CD14-positive monocyte (primary cell): ENCODE results near the gene MAP7D1. TPM values are rescaled to one million over a fixed set of nuclear protein-coding genes. Genes with fewer than 3 reads are reported as not detected.

Experiments
- DNase-seq, 3 donors: peaks; one replicate each; pipeline ENCODE4 v3.0.0-alpha.2; 2011 to 2022
- H2AFZ ChIP-seq: 2 replicates; pipeline ENCODE4 v1.6.0; 2012; ENCODE audit warnings: mild to moderate bottlenecking, low read depth, low read length, inconsistent platforms; ENCODE audit not compliant: insufficient read depth, poor library complexity, severe bottlenecking
- H3K27ac ChIP-seq, 2 donors: 1 replicate in 1 of 2; 2 replicates in 1 of 2; pipeline ENCODE4 v1.5.1; 2012 to 2013; ENCODE audit warnings: low read length in 2 of 2, control low read depth in 1 of 2, inconsistent platforms in 1 of 2, low read depth in 1 of 2, mild to moderate bottlenecking in 1 of 2
- H3K27me3 ChIP-seq, 2 donors: one replicate each; pipeline versions ENCODE4 v1.6.0 to v1.6.1; 2011 to 2013; ENCODE audit warnings: low read length in 2 of 2; ENCODE audit not compliant: control insufficient read depth in 2 of 2, insufficient read depth in 2 of 2
- H3K36me3 ChIP-seq, 2 donors: replicated peaks in 1 of 2; 1 replicate in 1 of 2; 2 replicates in 1 of 2; pipeline versions ENCODE4 v1.5.1 to v1.6.1; 2012 to 2013; ENCODE audit warnings: low read length in 2 of 2, control low read depth in 1 of 2, inconsistent platforms in 1 of 2, mild to moderate bottlenecking in 1 of 2; ENCODE audit not compliant: insufficient read depth in 2 of 2, control insufficient read depth in 1 of 2
- H3K4me1 ChIP-seq, 2 donors: 1 replicate in 1 of 2; 2 replicates in 1 of 2; pipeline versions ENCODE4 v1.5.1 to v1.6.1; 2012 to 2013; ENCODE audit warnings: low read length in 2 of 2, control low read depth in 1 of 2, inconsistent platforms in 1 of 2, mild to moderate bottlenecking in 1 of 2, moderate library complexity in 1 of 2; ENCODE audit not compliant: insufficient read depth in 2 of 2, control insufficient read depth in 1 of 2
- H3K4me2 ChIP-seq: replicated peaks from 2 replicates; pipeline ENCODE3; 2012; ENCODE audit warnings: low read length, moderate library complexity, mild to moderate bottlenecking; ENCODE audit not compliant: poor library complexity, severe bottlenecking; ENCODE audit errors: extremely low read depth
- H3K4me3 ChIP-seq, 3 experiments: fragments of 200-600 bp in 1 of 3; sonication (generic) in 1 of 3; replicated peaks in 1 of 3; 1 replicate in 2 of 3; 2 replicates in 1 of 3; pipeline ENCODE4 v1.5.1; 2011 to 2013; ENCODE audit warnings: low read length in 3 of 3, mild to moderate bottlenecking in 3 of 3, control low read depth in 2 of 3, low read depth in 2 of 3, inconsistent platforms in 1 of 3, moderate library complexity in 1 of 3
- H3K79me2 ChIP-seq: 2 replicates; pipeline ENCODE4 v1.6.0; 2012; ENCODE audit warnings: mild to moderate bottlenecking, control low read depth, inconsistent platforms, low read length, moderate library complexity; ENCODE audit not compliant: insufficient read depth
- H3K9ac ChIP-seq: 2 replicates; pipeline ENCODE4 v1.6.0; 2017; ENCODE audit warnings: low read length, mild to moderate bottlenecking; ENCODE audit not compliant: insufficient read depth, poor library complexity, severe bottlenecking
- H3K9me3 ChIP-seq, 2 donors: replicated peaks in 1 of 2; 1 replicate in 1 of 2; 2 replicates in 1 of 2; pipeline versions ENCODE4 v1.5.1 to v1.6.1; 2012 to 2013; ENCODE audit warnings: low read length in 2 of 2, control low read depth in 1 of 2; ENCODE audit not compliant: control insufficient read depth in 1 of 2, insufficient read depth in 1 of 2
- H4K20me1 ChIP-seq: 2 replicates; pipeline ENCODE4 v1.6.0; 2012; ENCODE audit warnings: mild to moderate bottlenecking, low read length, control low read depth, moderate library complexity; ENCODE audit not compliant: insufficient read depth
- H3K27ac Mint-ChIP-seq, 7 donors: one replicate each; pipeline ENCODE4 v1.8.0; 2020; ENCODE audit warnings: mild to moderate bottlenecking in 7 of 7, mixed read lengths in 7 of 7, moderate library complexity in 6 of 7, inconsistent platforms in 2 of 7
- H3K27me3 Mint-ChIP-seq, 3 donors: one replicate each; pipeline ENCODE4 v1.8.0; 2021 to 2022; ENCODE audit warnings: low read depth in 3 of 3, mild to moderate bottlenecking in 3 of 3, mixed read lengths in 3 of 3, moderate library complexity in 3 of 3, inconsistent platforms in 1 of 3
- H3K36me3 Mint-ChIP-seq, 2 donors: one replicate each; pipeline ENCODE4 v1.8.0; 2020; ENCODE audit warnings: mixed read lengths in 2 of 2, inconsistent platforms in 1 of 2, mild to moderate bottlenecking in 1 of 2
- H3K4me1 Mint-ChIP-seq: one replicate; pipeline ENCODE4 v1.8.0; 2020; ENCODE audit warnings: mild to moderate bottlenecking, mixed read lengths
- H3K4me3 Mint-ChIP-seq, 2 donors: one replicate each; pipeline ENCODE4 v1.8.0; 2020; ENCODE audit warnings: mild to moderate bottlenecking in 2 of 2, mixed read lengths in 2 of 2, moderate library complexity in 1 of 2
- H3K9me3 Mint-ChIP-seq, 7 donors: one replicate each; pipeline ENCODE4 v1.8.0; 2020 to 2022; ENCODE audit warnings: mixed read lengths in 7 of 7, mild to moderate bottlenecking in 6 of 7, moderate library complexity in 6 of 7, inconsistent platforms in 2 of 7
- WGBS: methylation state at CpG from one replicate; pipeline ENCODE4 v1.1.5; 2013; ENCODE audit warnings: missing lambda C conversion rate; ENCODE audit not compliant: insufficient coverage; 5-methylcytosine and 5-hydroxymethylcytosine counted together
- intact Hi-C, 2 donors: fragments of 100-400 bp; cut with micrococcal nuclease; formaldehyde crosslinking; loops; one replicate each; pipeline versions ENCODE4 v1.15.0 to v1.15.1; 2023
- polyA plus RNA-seq, 3 donors: library from polyadenylated mRNA; depleted of rRNA in 1 of 3; unstranded in 2 of 3; stranded (reverse) in 1 of 3; fragments of 300-500 nt in 2 of 3; fragments of >200 nt in 1 of 3; fragmentation: Illumina TruSeq in 2 of 3; gene quantifications; 1 replicate in 2 of 3; 2 replicates in 1 of 3; pipeline ENCODE4 v1.2.3, GENCODE V29; 2012 to 2021
- TF ChIP-seq, protein P1 (sequence below): fragments of 200-600 bp; IDR thresholded peaks from one replicate; pipeline ENCODE4 v1.8.0; 2022; ENCODE audit warnings: antibody characterized with exemption, mild to moderate bottlenecking

Gene MAP7D1
- polyA plus RNA-seq, 3 donors, result 12.3 to 153 (median 13.6) TPM

DNA sequence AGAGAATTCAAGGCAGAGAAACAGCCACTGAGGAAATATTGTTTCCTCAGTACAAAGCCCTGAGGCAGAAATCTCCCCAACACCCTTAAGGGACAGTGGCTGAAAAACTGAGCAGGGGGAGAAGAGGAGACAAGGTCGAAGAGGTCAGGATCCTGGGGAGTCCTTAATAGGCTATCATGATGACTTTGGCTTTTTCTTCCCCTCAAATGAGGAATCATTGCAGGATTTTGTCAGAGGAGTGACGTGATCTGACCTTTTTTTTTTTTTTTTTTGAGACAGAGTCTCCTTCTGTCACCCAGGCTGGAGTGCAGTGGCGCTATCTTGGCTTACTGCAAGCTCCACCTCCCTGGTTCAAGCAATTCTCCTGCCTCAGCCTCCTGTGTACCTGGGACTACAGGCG, 10.2 kb downstream of the MAP7D1 start:
- peaks cover 20 to 28% of the 10 kb centered on the region in 2 donors for H3K4me1 ChIP-seq
- no peaks in the 10 kb centered on the region for H3K9me3 ChIP-seq
- intact Hi-C loops, result no loop called here
- H3K27ac ChIP-seq, result peak overlapping the region; percentile 19 to 61
- no peak overlapping the region for H2AFZ ChIP-seq
- peaks cover 100% of the 10 kb centered on the region for H3K79me2 ChIP-seq
- H3K9ac ChIP-seq, result no peak overlapping the region
- TF ChIP-seq, protein P1, sequence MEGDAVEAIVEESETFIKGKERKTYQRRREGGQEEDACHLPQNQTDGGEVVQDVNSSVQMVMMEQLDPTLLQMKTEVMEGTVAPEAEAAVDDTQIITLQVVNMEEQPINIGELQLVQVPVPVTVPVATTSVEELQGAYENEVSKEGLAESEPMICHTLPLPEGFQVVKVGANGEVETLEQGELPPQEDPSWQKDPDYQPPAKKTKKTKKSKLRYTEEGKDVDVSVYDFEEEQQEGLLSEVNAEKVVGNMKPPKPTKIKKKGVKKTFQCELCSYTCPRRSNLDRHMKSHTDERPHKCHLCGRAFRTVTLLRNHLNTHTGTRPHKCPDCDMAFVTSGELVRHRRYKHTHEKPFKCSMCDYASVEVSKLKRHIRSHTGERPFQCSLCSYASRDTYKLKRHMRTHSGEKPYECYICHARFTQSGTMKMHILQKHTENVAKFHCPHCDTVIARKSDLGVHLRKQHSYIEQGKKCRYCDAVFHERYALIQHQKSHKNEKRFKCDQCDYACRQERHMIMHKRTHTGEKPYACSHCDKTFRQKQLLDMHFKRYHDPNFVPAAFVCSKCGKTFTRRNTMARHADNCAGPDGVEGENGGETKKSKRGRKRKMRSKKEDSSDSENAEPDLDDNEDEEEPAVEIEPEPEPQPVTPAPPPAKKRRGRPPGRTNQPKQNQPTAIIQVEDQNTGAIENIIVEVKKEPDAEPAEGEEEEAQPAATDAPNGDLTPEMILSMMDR, result no peak
- peaks cover 0 to 3% (median 0%) of the 10 kb centered on the region in 7 donors for H3K9me3 Mint-ChIP-seq
- DNase-seq, result peak in 1 of 3 donors; percentile 60
- WGBS, result 100% methylated on average over 2 of the region's 4 CpGs
- peaks cover 19 to 33% of the 10 kb centered on the region in 2 donors for H3K36me3 ChIP-seq
- no peaks in the 10 kb centered on the region for H3K27me3 ChIP-seq
- peaks cover 99% of the 10 kb centered on the region for H4K20me1 ChIP-seq
- peak overlapping the region; percentile 64 to 93 (median 79) for H3K27ac Mint-ChIP-seq
- peaks cover 0 to 3% (median 0%) of the 10 kb centered on the region in 3 donors for H3K27me3 Mint-ChIP-seq
- H3K36me3 Mint-ChIP-seq, result peaks cover 50 to 68% of the 10 kb centered on the region in 2 donors
- H3K4me3 Mint-ChIP-seq, result no peak overlapping the region
- no peak overlapping the region for H3K4me2 ChIP-seq
- no peak overlapping the region for H3K4me3 ChIP-seq
- H3K4me1 Mint-ChIP-seq, result peaks cover 54% of the 10 kb centered on the region

DNA sequence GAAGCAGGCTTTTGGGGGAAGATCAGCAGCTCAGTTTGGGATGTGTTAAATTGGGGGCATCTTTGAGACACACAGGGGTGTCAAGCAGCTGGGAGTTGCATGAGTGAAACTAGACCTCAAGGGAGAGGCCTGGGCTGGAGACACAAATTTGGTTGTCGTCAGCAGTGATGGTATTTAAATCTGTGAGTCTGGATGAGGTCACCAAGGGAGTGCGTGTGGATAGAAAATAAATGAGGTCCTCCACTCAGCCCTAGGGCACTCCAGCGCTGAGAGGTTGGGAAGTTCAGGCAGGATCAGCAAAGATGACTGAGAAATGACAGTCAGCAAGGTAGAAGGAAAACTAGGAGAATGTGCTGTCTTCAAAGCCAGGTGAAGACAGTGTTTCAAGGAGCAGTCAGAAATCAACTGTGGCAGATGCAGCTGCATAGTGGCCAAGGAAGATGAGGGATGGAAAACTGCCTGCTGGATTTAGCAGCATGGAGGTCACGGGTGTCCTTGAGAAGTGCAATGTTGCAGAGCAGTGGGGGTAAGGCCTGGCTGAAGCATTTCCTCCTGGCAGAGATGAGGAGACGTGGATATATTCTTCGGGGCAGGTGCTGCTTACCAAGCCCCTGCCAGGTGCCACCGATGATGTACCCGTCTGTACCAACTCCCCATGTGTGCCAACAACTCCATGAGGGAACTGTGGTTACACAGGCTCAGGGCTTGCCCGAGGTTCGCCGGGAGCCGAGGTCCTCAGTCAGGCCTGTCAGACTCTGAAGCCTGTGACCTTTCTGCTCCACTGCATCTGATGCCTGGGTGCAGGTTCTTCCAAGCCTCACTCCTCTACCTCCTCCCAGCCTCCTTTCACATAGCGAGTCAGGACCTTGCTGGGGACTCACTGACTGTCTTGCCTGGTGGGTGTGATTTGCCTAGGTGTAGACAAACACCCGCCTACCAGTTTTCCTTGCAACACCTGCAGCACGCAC, 11.3 kb downstream of the MAP7D1 start:
- no peak overlapping the region for H3K9ac ChIP-seq
- H4K20me1 ChIP-seq, result peaks cover 100% of the 10 kb centered on the region
- TF ChIP-seq, protein P1, result no peak
- H3K9me3 ChIP-seq, result no peaks in the 10 kb centered on the region
- peak overlapping the region in 1 of 2 donors; percentile 61 for H3K27ac ChIP-seq
- intact Hi-C loops, result no loop called here
- H3K36me3 Mint-ChIP-seq, result peaks cover 57 to 75% of the 10 kb centered on the region in 2 donors
- H3K27ac Mint-ChIP-seq, result peak overlapping the region; percentile 43 to 93 (median 77)
- no peak overlapping the region for H3K4me3 ChIP-seq
- peaks cover 0 to 3% (median 0%) of the 10 kb centered on the region in 7 donors for H3K9me3 Mint-ChIP-seq
- H3K79me2 ChIP-seq, result peaks cover 96% of the 10 kb centered on the region
- no peak for DNase-seq
- no peak overlapping the region for H3K4me2 ChIP-seq
- no peak overlapping the region for H3K4me3 Mint-ChIP-seq
- H3K27me3 Mint-ChIP-seq, result peaks cover 0 to 5% (median 0%) of the 10 kb centered on the region in 3 donors
- H3K4me1 ChIP-seq, result peaks cover 9 to 17% of the 10 kb centered on the region in 2 donors
- peaks cover 43% of the 10 kb centered on the region for H3K4me1 Mint-ChIP-seq
- H2AFZ ChIP-seq, result no peak overlapping the region
- WGBS, result 96% methylated on average over 11 of the region's 15 CpGs
- no peaks in the 10 kb centered on the region for H3K27me3 ChIP-seq
- H3K36me3 ChIP-seq, result peaks cover 29 to 44% of the 10 kb centered on the region in 2 donors
